Measurements from ENCODE around the gene RNPEP. TPM values are rescaled to one million over a fixed set of nuclear protein-coding genes. Genes with fewer than 3 reads are reported as not detected.
"Not testable (repeated sequence)": the region's sequence is repeated elsewhere in the genome, so short reads cannot be mapped to it uniquely, and the experiment has no call there.

Gene RNPEP, protein sequence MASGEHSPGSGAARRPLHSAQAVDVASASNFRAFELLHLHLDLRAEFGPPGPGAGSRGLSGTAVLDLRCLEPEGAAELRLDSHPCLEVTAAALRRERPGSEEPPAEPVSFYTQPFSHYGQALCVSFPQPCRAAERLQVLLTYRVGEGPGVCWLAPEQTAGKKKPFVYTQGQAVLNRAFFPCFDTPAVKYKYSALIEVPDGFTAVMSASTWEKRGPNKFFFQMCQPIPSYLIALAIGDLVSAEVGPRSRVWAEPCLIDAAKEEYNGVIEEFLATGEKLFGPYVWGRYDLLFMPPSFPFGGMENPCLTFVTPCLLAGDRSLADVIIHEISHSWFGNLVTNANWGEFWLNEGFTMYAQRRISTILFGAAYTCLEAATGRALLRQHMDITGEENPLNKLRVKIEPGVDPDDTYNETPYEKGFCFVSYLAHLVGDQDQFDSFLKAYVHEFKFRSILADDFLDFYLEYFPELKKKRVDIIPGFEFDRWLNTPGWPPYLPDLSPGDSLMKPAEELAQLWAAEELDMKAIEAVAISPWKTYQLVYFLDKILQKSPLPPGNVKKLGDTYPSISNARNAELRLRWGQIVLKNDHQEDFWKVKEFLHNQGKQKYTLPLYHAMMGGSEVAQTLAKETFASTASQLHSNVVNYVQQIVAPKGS
- 38.5 TPM for polyA plus RNA-seq

- Mint-ChIP-seq H3K27me3 (no peaks in the 10 kb centered on the region), H3K4me1 (peaks cover 14 to 20% (median 15%) of the 10 kb centered on the region in 3 donors), H3K9me3 (no peaks in the 10 kb centered on the region), H3K36me3 (peaks cover 1% of the 10 kb centered on the region), H3K27ac (peak within 1 kb of the TSS; percentile 61 to 96 (median 90)), H3K4me3 (peak within 1 kb of the TSS; percentile 93 to 100 (median 96))
Measured at GRCh38 chr1:201982623-201983379, at the start of gene RNPEP. Gene RNPEP, plus strand, starts transcription at chr1:201982648. Its CDS starts 19 bp downstream, at chr1:201982667.

- Mint-ChIP-seq H3K4me3 (no peak overlapping the region), H3K9me3 (no peaks in the 10 kb centered on the region), H3K27me3 (peaks cover 10% of the 10 kb centered on the region), H3K36me3 (no peaks in the 10 kb centered on the region), H3K4me1 (no peaks in the 10 kb centered on the region), H3K27ac (no peak overlapping the region)
Measured at GRCh38 chr1:201933840-201934430, 48.5 kb upstream of the RNPEP start.

DNA sequence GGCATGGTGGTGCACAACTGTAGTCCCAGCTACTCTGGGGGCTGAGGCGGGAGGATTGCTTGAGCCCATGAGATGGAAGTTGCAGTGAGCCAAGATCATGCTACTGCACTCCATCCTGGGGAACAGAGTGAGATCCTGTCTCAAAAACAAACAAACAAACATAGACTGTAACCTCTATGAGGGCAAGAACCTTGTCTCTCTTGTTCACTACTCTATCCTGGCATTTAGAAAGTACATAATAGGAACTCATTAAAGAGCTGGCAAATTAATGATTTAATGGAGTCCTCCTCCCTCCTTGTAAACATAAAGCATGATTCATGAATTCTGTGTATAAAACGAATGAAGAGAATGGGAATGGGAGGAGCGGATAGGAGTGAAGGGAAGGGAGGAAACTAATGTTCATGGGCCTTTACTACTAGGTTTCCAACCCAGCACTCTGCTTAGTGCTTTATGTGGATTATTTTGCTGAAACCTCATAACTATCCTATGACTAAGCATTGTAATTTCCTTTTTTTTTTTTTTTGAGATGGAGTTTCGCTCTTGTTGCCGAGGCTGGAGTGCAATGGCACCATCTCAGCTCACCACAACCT, 44.7 kb upstream of the RNPEP start:
- Mint-ChIP-seq H3K9me3 (no peaks in the 10 kb centered on the region), H3K4me1 (no peaks in the 10 kb centered on the region), H3K27ac (no peak overlapping the region), H3K27me3 (peaks cover 10% of the 10 kb centered on the region), H3K4me3 (no peak overlapping the region), H3K36me3 (no peaks in the 10 kb centered on the region)

- Mint-ChIP-seq H3K27me3 (peaks cover 14% of the 10 kb centered on the region), H3K4me3 (no peak overlapping the region)
Measured at GRCh38 chr1:201938440-201939035, 43.9 kb upstream of the RNPEP start.

DNA sequence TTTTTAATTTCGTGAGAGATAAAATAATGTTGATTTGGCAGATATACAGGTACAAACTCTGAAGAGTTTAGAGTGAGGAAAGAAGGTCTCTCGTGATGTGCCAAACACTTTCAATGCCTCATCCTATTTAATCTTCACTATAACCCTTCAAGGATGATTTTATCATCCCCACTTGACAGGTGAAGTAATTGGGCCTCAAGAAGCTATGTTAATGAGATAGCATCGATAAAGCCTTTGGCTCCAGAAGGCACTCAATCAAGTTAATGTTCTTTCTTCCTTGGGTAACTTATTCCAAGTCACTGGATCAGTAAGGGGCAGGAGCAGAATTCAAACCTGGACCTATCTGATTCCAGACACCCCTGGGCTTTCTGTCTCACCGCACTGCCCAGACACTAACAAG, 43.3 kb upstream of the RNPEP start:
- peak overlapping the region in 1 of 3 donors; percentile 24 for H3K27ac Mint-ChIP-seq
- no peak overlapping the region for H3K4me3 Mint-ChIP-seq
- no peaks in the 10 kb centered on the region for H3K4me1 Mint-ChIP-seq
- peaks cover 16% of the 10 kb centered on the region for H3K27me3 Mint-ChIP-seq
- no peaks in the 10 kb centered on the region for H3K9me3 Mint-ChIP-seq
- no peaks in the 10 kb centered on the region for H3K36me3 Mint-ChIP-seq

More at GRCh38 chr1:201938440-201939035, 43.9 kb upstream of the RNPEP start:
- H3K36me3 Mint-ChIP-seq, result no peaks in the 10 kb centered on the region
- H3K9me3 Mint-ChIP-seq, result no peaks in the 10 kb centered on the region
- H3K4me1 Mint-ChIP-seq, result no peaks in the 10 kb centered on the region
- peak overlapping the region in 1 of 3 donors; percentile 24 for H3K27ac Mint-ChIP-seq

GRCh38 chr1:201939574-201939973, 42.9 kb upstream of the RNPEP start:
- Mint-ChIP-seq H3K9me3 (no peaks in the 10 kb centered on the region), H3K27me3 (peaks cover 16% of the 10 kb centered on the region), H3K27ac (no peak overlapping the region)

GRCh38 chr1:201940316-201940715, 42.1 kb upstream of the RNPEP start:
- peaks cover 23% of the 10 kb centered on the region for H3K27me3 Mint-ChIP-seq
- H3K27ac Mint-ChIP-seq, H3K4me1 Mint-ChIP-seq, H3K4me3 Mint-ChIP-seq, H3K36me3 Mint-ChIP-seq, H3K9me3 Mint-ChIP-seq: not testable (repeated sequence)

More at GRCh38 chr1:201939574-201939973, 42.9 kb upstream of the RNPEP start:
- H3K4me3 Mint-ChIP-seq, result no peak overlapping the region
- H3K36me3 Mint-ChIP-seq, result no peaks in the 10 kb centered on the region
- H3K4me1 Mint-ChIP-seq, result no peaks in the 10 kb centered on the region

DNA sequence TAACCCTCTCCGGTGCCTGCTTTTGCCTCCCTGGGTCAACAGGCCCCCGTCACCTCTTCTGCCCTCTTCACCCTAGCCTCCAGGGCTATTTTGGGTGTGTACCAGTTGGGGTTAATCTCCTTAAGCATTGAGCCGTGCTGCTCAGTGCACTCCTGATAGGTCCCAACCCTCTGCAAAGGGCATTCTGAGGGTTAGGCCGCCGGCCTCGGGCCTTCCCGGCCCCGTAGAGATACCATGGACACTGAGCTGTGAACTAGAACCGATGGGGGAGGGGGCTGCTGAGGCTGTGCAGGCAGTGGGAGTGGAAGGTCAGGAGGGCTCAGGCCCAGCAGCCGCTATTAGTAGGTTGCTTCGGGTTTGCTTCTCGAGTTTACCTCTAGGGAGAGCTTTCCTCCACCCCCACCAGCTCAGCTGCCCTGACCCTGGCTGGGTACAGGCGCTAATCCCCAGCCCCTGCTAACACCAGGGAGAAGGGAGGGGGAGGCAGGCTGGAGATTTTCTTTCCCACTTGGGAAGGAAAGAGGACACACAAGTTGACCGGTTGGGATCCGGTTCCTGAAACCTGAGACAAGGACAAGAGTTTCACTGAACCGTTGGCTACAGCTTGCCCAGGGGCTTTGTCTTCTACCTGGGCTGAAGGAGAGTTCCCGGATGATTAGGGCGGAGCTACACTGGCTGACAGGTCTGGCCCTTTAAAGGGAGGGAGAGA, 40.9 kb upstream of the RNPEP start:
- Mint-ChIP-seq H3K27me3 (peaks cover 33% of the 10 kb centered on the region), H3K27ac (no peak overlapping the region), H3K9me3 (no peaks in the 10 kb centered on the region), H3K36me3 (no peaks in the 10 kb centered on the region), H3K4me3 (no peak overlapping the region), H3K4me1 (peaks cover 0 to 10% (median 6%) of the 10 kb centered on the region in 3 donors)

DNA sequence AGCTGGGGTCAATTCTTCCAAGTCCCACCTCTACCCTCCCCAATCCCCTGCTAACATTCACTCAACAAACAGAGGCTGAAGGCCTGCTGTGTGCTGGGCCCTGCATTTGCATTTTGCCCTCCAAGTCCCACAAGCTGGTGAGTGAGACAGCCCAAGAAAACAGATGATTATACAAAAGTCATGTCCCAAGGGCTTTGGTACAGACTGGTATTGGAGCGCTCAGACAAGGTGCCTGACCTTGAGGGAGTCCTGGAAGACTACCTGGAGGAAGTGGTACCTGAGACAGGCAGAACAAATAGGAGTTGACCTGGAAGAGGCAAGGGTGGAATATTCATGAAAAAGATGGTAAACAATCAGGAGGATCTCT, 40.3 kb upstream of the RNPEP start:
- Mint-ChIP-seq H3K27me3 (peaks cover 38% of the 10 kb centered on the region), H3K36me3 (no peaks in the 10 kb centered on the region), H3K27ac (no peak overlapping the region), H3K4me1 (peaks cover 0 to 11% (median 9%) of the 10 kb centered on the region in 3 donors), H3K9me3 (no peaks in the 10 kb centered on the region), H3K4me3 (no peak overlapping the region)

GRCh38 chr1:201944002-201944401, 38.4 kb upstream of the RNPEP start:
- Mint-ChIP-seq H3K27ac (no peak overlapping the region), H3K36me3 (no peaks in the 10 kb centered on the region), H3K9me3 (no peaks in the 10 kb centered on the region), H3K4me3 (no peak overlapping the region), H3K27me3 (peaks cover 44% of the 10 kb centered on the region), H3K4me1 (peaks cover 0 to 11% (median 9%) of the 10 kb centered on the region in 3 donors)

GRCh38 chr1:201944639-201945038, 37.8 kb upstream of the RNPEP start:
- Mint-ChIP-seq H3K4me3 (no peak overlapping the region), H3K27ac (no peak overlapping the region), H3K4me1 (peaks cover 0 to 11% (median 9%) of the 10 kb centered on the region in 3 donors), H3K27me3 (peaks cover 44% of the 10 kb centered on the region), H3K36me3 (no peaks in the 10 kb centered on the region), H3K9me3 (no peaks in the 10 kb centered on the region)

DNA sequence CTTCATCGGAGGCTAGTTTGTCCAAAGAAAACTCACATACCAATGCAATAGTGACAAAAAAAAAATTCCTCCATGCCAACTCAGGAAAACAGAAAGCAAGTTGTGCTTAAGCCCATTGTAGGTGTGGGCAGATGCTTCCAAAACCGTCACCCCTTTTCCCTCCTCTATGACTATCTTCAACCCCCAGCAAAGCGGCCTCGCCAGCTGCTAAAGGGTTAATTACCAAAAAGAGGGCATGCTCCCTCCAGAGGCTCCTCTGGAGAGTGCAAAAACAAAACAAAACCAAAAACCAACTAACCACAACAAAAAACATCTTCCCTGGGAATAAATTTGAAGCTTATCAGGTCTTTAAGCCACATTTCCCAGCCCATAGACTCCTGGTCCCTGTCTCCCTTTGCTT, 37.3 kb upstream of the RNPEP start:
- Mint-ChIP-seq H3K27ac (peak overlapping the region in 1 of 3 donors; percentile 59), H3K27me3 (peaks cover 44% of the 10 kb centered on the region), H3K36me3 (no peaks in the 10 kb centered on the region), H3K4me1 (peaks cover 0 to 11% (median 9%) of the 10 kb centered on the region in 3 donors), H3K4me3 (no peak overlapping the region), H3K9me3 (no peaks in the 10 kb centered on the region)

GRCh38 chr1:201945863-201946223, 36.6 kb upstream of the RNPEP start:
- H3K27me3 Mint-ChIP-seq, result peaks cover 44% of the 10 kb centered on the region
- H3K9me3 Mint-ChIP-seq, result no peaks in the 10 kb centered on the region
- peak overlapping the region in 1 of 4 donors; percentile 49 for H3K4me3 Mint-ChIP-seq
- peaks cover 0 to 11% (median 9%) of the 10 kb centered on the region in 3 donors for H3K4me1 Mint-ChIP-seq
- no peaks in the 10 kb centered on the region for H3K36me3 Mint-ChIP-seq
- H3K27ac Mint-ChIP-seq, result no peak overlapping the region

All from IgD-negative memory B cell (primary cell).